Measurements from ENCODE around the gene KDM1B.
A peak's percentile ranks its signal among the peaks of the same experiment; 100 is the strongest.

KDM1B gene

GRCh38 chr6:18263418-18264218 lies 108.4 kb downstream of the KDM1B start:
- DNase-seq (ENCODE audit: low spot score), result no peak

- DNase-seq (ENCODE audit: low spot score), result peak; percentile 86
These were observed 109.1 kb downstream of the KDM1B start, which contains the start of gene DEK for GRCh38 chr6:18264219-18264922. TSS of gene DEK (minus strand) at chr6:18264530. CDS start at chr6:18263987, 543 bp downstream.

- DNase-seq (ENCODE audit: low spot score), result no peak
These were observed 109.7 kb downstream of the KDM1B start for GRCh38 chr6:18264923-18265377.

GRCh38 chr6:18265787-18266522 lies 110.7 kb downstream of the KDM1B start:
- DNase-seq (ENCODE audit: low spot score), result no peak

- DNase-seq (ENCODE audit: low spot score), result no peak
These were observed 111.3 kb downstream of the KDM1B start for GRCh38 chr6:18266523-18266912.

- DNase-seq (ENCODE audit: low spot score), result no peak
These were observed 112.8 kb downstream of the KDM1B start for GRCh38 chr6:18268066-18268465.

DNA sequence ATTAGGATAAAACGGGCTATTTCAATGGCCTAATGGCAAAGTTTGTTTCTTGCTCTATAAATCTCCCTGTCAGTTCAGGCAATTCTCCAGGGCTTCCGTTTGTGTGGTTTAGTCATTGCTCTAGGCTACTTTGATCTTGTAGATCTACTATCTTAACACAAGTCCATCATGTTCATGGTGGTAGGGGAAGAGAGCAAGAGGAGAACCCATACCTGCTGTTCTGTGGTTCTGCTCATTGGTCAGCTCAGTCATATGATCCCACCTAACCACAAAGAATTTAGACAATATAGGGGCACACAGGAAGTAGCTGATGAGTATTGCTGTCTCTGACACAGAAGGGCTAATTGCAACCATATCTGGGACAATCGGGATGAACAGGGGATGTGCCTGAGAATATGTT lies 114.0 kb downstream of the KDM1B start:
- DNase-seq (ENCODE audit: low spot score), result no peak

- DNase-seq (ENCODE audit: low spot score), result no peak
These were observed 114.5 kb downstream of the KDM1B start for GRCh38 chr6:18269717-18270116.

DNA sequence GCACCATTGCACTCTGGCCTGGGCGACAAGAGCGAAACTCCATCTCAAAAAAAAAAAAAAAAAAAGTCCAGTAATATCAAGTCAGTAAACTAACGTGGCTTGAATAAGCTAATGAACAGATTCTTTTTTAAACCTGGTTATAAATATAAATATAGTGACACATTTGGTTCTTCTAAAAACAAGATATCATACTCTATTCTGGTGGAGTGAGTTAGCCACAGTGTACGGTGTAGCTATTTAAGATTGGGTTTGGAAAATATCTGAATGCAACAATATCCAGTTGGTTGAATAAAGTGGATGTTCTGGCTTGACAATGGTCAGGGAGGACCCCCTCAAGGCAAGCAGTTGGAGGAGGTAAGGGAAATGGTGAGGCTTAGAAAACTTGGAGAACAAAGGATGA lies 115.0 kb downstream of the KDM1B start:
- DNase-seq (ENCODE audit: low spot score), result no peak

Data from globus pallidus (tissue), 1 donor.